Stimulated activated CD4-positive, alpha-beta T cell treated with anti-CD3 and anti-CD28 coated beads, Interleukin-1b, Interleukin-23, amount 100 ng/mL, for 24 hours (primary cell): ENCODE data around the gene EPAS1.

ENCODE experiments used
- DNase-seq, 4 experiments: peaks; one replicate each; pipeline ENCODE4 v3.0.0-alpha.2; 2020; ENCODE audit warnings: low read depth in 4 of 4, low spot score in 1 of 4

Gene EPAS1

GRCh38 chr2:46404181-46404759 is 107.1 kb downstream of the EPAS1 start:
- no peak for DNase-seq

- no peak for DNase-seq
Observed at GRCh38 chr2:46407852-46408455, 110.7 kb downstream of the EPAS1 start.

GRCh38 chr2:46409756-46410155 is 112.5 kb downstream of the EPAS1 start:
- DNase-seq = no peak

GRCh38 chr2:46410273-46411244 is 113.4 kb downstream of the EPAS1 start:
- DNase-seq = no peak

GRCh38 chr2:46411245-46411641 is 114.0 kb downstream of the EPAS1 start:
- DNase-seq = no peak

- DNase-seq = no peak
Observed at GRCh38 chr2:46411985-46412384, 114.8 kb downstream of the EPAS1 start.

GRCh38 chr2:46413111-46413510 is 115.9 kb downstream of the EPAS1 start:
- DNase-seq = no peak

GRCh38 chr2:46413631-46414030 is 116.4 kb downstream of the EPAS1 start:
- DNase-seq = no peak

GRCh38 chr2:46414701-46415100 is 117.5 kb downstream of the EPAS1 start:
- DNase-seq = no peak

GRCh38 chr2:46416280-46416679 is 119.1 kb downstream of the EPAS1 start:
- DNase-seq = no peak

- DNase-seq = no peak
Observed at GRCh38 chr2:46416739-46417403, 119.7 kb downstream of the EPAS1 start.

GRCh38 chr2:46420945-46421344 is 123.7 kb downstream of the EPAS1 start:
- no peak for DNase-seq

GRCh38 chr2:46421361-46421760 is 124.2 kb downstream of the EPAS1 start:
- DNase-seq = no peak

- no peak for DNase-seq
Observed at GRCh38 chr2:46422717-46423394, 125.6 kb downstream of the EPAS1 start.

GRCh38 chr2:46424937-46425336 is 127.7 kb downstream of the EPAS1 start:
- DNase-seq = no peak

- no peak for DNase-seq
Observed at GRCh38 chr2:46428911-46429436, 131.8 kb downstream of the EPAS1 start.

- DNase-seq = no peak
Observed at GRCh38 chr2:46430413-46430812, 133.2 kb downstream of the EPAS1 start.

- no peak for DNase-seq
Observed at GRCh38 chr2:46430992-46431391, 133.8 kb downstream of the EPAS1 start.

GRCh38 chr2:46431481-46432235 is 134.5 kb downstream of the EPAS1 start:
- DNase-seq = no peak

GRCh38 chr2:46434851-46435273 is 137.7 kb downstream of the EPAS1 start:
- no peak for DNase-seq
